DND-41 (cell line): ENCODE data around the gene VSTM5.
A peak's percentile ranks its signal among the peaks of the same experiment; 100 is the strongest.
"Not testable (repeated sequence)": the region's sequence is repeated elsewhere in the genome, so short reads cannot be mapped to it uniquely, and the experiment has no call there.

Experiments
- ATAC-seq: fragments of 200-7000 bp; cut with Tn5 transposase; 3 replicates; pipeline ENCODE4 v1.9.1; 2021; ENCODE audit warnings: low read depth; ENCODE audit not compliant: insufficient read depth
- DNase-seq: peaks from one replicate; pipeline ENCODE4 v3.0.0-alpha.2; 2020
- H2AFZ ChIP-seq: 2 replicates; pipeline ENCODE4 v1.6.0; 2012; ENCODE audit warnings: low read depth, low read length
- H3K27ac ChIP-seq: 2 replicates; pipeline ENCODE4 v1.5.1; 2012; ENCODE audit warnings: low read length, inconsistent platforms
- H3K27me3 ChIP-seq: fragments of 200-600 bp; sonication (generic); 2 replicates; pipeline ENCODE4 v1.6.0; 2012; ENCODE audit warnings: low read length, mild to moderate bottlenecking, inconsistent platforms; ENCODE audit not compliant: insufficient read depth, poor library complexity
- H3K36me3 ChIP-seq: 2 replicates; pipeline ENCODE4 v1.5.1; 2012; ENCODE audit warnings: low read length, inconsistent platforms; ENCODE audit not compliant: insufficient read depth
- H3K4me1 ChIP-seq: 2 replicates; pipeline ENCODE4 v1.5.1; 2012; ENCODE audit warnings: mild to moderate bottlenecking, low read length; ENCODE audit not compliant: insufficient read depth
- H3K4me2 ChIP-seq: 2 replicates; pipeline ENCODE4 v1.6.0; 2012; ENCODE audit warnings: mild to moderate bottlenecking, moderate library complexity, low read length, inconsistent platforms; ENCODE audit not compliant: insufficient read depth
- H3K4me3 ChIP-seq, 2 experiments: fragments of 200-600 bp in 1 of 2; shearing (Covaris generic) in 1 of 2; 2 replicates each; pipeline ENCODE4 v1.5.1; 2012 to 2016; ENCODE audit warnings: inconsistent platforms in 2 of 2, low read length in 2 of 2, mild to moderate bottlenecking in 2 of 2, low read depth in 1 of 2, moderate library complexity in 1 of 2
- H3K79me2 ChIP-seq: 2 replicates; pipeline ENCODE4 v1.6.0; 2012; ENCODE audit warnings: low read length, inconsistent platforms; ENCODE audit not compliant: insufficient read depth
- H3K9ac ChIP-seq: 2 replicates; pipeline ENCODE4 v1.6.0; 2012; ENCODE audit warnings: low read depth, mild to moderate bottlenecking, inconsistent platforms, low read length, moderate library complexity
- H3K9me3 ChIP-seq: 2 replicates; pipeline ENCODE4 v1.5.1; 2012; ENCODE audit warnings: low read length, moderate library complexity, mild to moderate bottlenecking, inconsistent platforms; ENCODE audit not compliant: insufficient read depth, severe bottlenecking
- H4K20me1 ChIP-seq: 2 replicates; pipeline ENCODE4 v1.6.0; 2012; ENCODE audit warnings: low read length; ENCODE audit not compliant: insufficient read depth
- EZH2 ChIP-seq: IDR thresholded peaks from 3 replicates; pipeline ENCODE4 v1.6.1; 2012; ENCODE audit warnings: borderline replicate concordance, low read depth, mild to moderate bottlenecking, moderate library complexity, low read length, inconsistent platforms; ENCODE audit not compliant: severe bottlenecking
- TF ChIP-seq, protein P1 (sequence below): IDR thresholded peaks from 2 replicates; pipeline ENCODE4 v1.5.1; 2012; ENCODE audit warnings: borderline replicate concordance, low read length, moderate library complexity, mild to moderate bottlenecking; ENCODE audit not compliant: poor library complexity, severe bottlenecking; ENCODE audit errors: extremely low read depth

VSTM5 gene

DNA sequence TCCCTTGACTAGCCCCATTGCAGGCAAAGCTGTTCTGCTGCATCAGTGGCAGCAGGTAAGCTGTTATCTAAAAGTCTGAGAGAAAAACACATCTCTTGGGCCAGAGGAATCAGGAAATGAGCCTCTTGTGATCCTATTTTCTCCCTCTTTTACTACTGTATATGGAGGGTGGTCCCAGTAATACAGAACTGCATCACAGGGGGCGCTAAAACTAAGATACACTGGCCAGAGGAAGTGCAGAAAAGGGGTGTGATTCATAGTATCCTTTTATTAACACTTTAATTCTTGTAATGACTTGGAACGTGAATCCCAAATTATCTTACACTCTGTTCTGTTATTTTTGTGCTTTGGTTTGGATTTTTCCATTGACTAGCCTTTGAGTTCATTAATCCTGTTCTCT, 75.1 kb downstream of the VSTM5 start:
- TF ChIP-seq, protein P1, sequence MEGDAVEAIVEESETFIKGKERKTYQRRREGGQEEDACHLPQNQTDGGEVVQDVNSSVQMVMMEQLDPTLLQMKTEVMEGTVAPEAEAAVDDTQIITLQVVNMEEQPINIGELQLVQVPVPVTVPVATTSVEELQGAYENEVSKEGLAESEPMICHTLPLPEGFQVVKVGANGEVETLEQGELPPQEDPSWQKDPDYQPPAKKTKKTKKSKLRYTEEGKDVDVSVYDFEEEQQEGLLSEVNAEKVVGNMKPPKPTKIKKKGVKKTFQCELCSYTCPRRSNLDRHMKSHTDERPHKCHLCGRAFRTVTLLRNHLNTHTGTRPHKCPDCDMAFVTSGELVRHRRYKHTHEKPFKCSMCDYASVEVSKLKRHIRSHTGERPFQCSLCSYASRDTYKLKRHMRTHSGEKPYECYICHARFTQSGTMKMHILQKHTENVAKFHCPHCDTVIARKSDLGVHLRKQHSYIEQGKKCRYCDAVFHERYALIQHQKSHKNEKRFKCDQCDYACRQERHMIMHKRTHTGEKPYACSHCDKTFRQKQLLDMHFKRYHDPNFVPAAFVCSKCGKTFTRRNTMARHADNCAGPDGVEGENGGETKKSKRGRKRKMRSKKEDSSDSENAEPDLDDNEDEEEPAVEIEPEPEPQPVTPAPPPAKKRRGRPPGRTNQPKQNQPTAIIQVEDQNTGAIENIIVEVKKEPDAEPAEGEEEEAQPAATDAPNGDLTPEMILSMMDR = peak; percentile 49
- no peak for TF ChIP-seq EZH2

DNA sequence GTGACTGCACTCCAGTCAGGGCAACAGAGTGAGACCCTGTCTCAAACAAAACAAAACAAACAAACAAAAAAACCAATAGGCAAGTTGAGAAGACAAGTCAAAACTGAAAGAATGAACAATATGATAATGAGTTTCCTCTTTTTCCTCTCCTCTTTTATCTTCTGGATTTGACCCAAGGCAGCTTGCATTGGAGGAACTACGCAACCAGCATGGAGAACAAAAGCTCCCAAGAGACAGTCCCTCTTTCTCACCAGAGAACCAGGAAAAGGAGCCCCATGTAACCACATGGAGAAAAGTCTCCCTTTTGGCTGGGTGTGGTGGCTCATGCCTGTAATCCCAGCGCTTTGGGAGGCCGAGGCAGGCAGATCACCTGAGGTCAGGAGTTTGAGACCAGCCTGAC, 75.9 kb downstream of the VSTM5 start:
- not testable (repeated sequence) for H4K20me1 ChIP-seq, DNase-seq, H3K27me3 ChIP-seq, ATAC-seq, H3K4me2 ChIP-seq, H3K4me1 ChIP-seq, H3K9ac ChIP-seq, H3K79me2 ChIP-seq, H2AFZ ChIP-seq, H3K27ac ChIP-seq, H3K36me3 ChIP-seq, H3K4me3 ChIP-seq
- H3K9me3 ChIP-seq = peaks cover 16% of the 10 kb centered on the region

More for the DNA sequence above, 75.1 kb downstream of the VSTM5 start:
- Histone ChIP-seq H3K79me2 (no peaks in the 10 kb centered on the region), H2AFZ (no peak overlapping the region), H3K27ac (no peak overlapping the region), H3K27me3 (no peaks in the 10 kb centered on the region), H3K4me3 (no peak overlapping the region), H3K4me1 (no peaks in the 10 kb centered on the region), H3K9ac (no peak overlapping the region), H4K20me1 (no peaks in the 10 kb centered on the region), H3K36me3 (no peaks in the 10 kb centered on the region), H3K4me2 (no peak overlapping the region), H3K9me3 (peaks cover 16% of the 10 kb centered on the region)
- DNase-seq (peak; percentile 32), ATAC-seq (peak; percentile 57; the same call in 2 of the 3 replicates)

DNA sequence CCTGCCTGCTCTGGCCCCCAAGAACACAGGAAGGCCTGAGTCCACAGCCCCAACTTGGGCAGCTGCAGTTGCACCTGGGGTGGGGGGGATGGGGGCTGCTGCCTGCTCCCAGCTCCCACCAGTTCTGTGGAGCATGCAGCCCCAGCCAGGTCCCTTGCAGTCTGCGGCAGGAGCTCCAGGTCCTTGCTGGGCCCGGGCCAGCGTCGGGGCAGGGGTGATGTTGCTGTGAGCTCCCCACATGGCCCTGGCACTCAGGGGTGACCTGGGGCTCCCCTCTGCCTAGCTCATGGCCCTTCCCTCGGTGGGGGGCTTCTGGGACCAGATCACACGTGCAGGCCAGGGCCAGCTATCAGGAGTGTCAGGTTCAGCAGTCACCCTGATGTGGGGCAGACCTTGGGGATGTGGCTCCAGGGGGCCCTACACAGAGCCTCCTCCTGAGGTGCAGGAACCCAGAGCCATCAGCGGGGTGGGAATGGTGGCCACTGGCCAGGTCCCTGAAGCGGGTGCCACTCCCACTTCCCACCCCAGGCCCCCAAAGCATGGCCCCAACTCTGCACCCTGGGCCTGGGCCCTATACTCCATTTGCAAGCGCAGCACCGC, 76.7 kb downstream of the VSTM5 start:
- no peak overlapping the region for H3K4me2 ChIP-seq
- H4K20me1 ChIP-seq = no peaks in the 10 kb centered on the region
- H3K36me3 ChIP-seq = no peaks in the 10 kb centered on the region
- H3K79me2 ChIP-seq = no peaks in the 10 kb centered on the region
- no peak overlapping the region for H3K4me3 ChIP-seq
- H2AFZ ChIP-seq = no peak overlapping the region
- peaks cover 16% of the 10 kb centered on the region for H3K9me3 ChIP-seq
- no peak overlapping the region for H3K9ac ChIP-seq
- no peaks in the 10 kb centered on the region for H3K27me3 ChIP-seq
- no peaks in the 10 kb centered on the region for H3K4me1 ChIP-seq
- DNase-seq (no peak), ATAC-seq (no peak)
- H3K27ac ChIP-seq = no peak overlapping the region
- TF ChIP-seq, protein P1 = no peak
- no peak for TF ChIP-seq EZH2

DNA sequence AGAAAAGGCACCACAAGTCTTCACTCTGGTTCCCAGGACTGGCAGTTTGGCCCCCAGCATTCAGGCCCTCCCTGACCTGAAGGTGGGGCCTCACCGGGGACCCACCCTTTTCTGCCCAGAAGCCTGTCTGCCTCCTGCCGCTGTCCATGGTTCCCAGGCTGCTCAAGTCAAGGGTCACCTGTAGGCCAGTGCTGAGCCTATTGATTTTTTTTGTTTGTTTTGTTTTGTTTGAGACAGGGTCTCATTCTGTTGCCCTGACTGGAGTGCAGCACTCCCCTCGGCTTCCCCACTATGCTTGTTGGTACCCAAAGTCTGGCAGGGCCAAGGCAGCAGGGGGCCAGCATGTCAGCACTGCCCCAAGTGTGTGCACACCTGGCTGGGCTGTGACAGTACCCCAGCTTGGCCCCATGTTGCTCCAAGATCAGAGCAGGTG, 77.4 kb downstream of the VSTM5 start:
- Histone ChIP-seq H3K27ac (no peak overlapping the region), H3K9ac (no peak overlapping the region), H3K4me1 (no peaks in the 10 kb centered on the region), H4K20me1 (no peaks in the 10 kb centered on the region), H3K4me2 (no peak overlapping the region), H3K79me2 (no peaks in the 10 kb centered on the region), H3K9me3 (peaks cover 16% of the 10 kb centered on the region), H2AFZ (no peak overlapping the region), H3K36me3 (no peaks in the 10 kb centered on the region), H3K27me3 (no peaks in the 10 kb centered on the region), H3K4me3 (no peak overlapping the region)
- DNase-seq (no peak), ATAC-seq (no peak)
- TF ChIP-seq EZH2 = no peak
- TF ChIP-seq, protein P1 = no peak
